ACC112 (cell line): ENCODE results near the gene TESMIN.

Experiments
- H2AFZ ChIP-seq: fragments of 200-600 bp; sonication (generic); one replicate; pipeline ENCODE4 v1.6.0; 2017; ENCODE audit warnings: antibody characterized with exemption, low read length; ENCODE audit not compliant: unreplicated experiment
- H3K27ac ChIP-seq: fragments of 200-600 bp; sonication (generic); 2 replicates; pipeline ENCODE4 v1.5.1; 2014; ENCODE audit warnings: low read depth, mild to moderate bottlenecking, antibody characterized with exemption, low read length, moderate library complexity
- H3K27me3 ChIP-seq: fragments of 200-600 bp; sonication (generic); 2 replicates; pipeline ENCODE4 v1.6.1; 2014; ENCODE audit warnings: mild to moderate bottlenecking, antibody characterized with exemption, low read length, moderate library complexity, mixed read lengths; ENCODE audit not compliant: insufficient read depth
- H3K36me3 ChIP-seq: fragments of 200-600 bp; sonication (generic); 2 replicates; pipeline ENCODE4 v1.6.1; 2016; ENCODE audit warnings: mild to moderate bottlenecking, antibody characterized with exemption, low read length, moderate library complexity, mixed read lengths; ENCODE audit not compliant: insufficient read depth
- H3K4me1 ChIP-seq: fragments of 200-600 bp; sonication (generic); one replicate; pipeline ENCODE4 v1.6.1; 2016; ENCODE audit warnings: low read length, mixed read lengths; ENCODE audit not compliant: insufficient read depth, unreplicated experiment, control insufficient read depth
- H3K4me3 ChIP-seq: fragments of 200-600 bp; sonication (generic); 2 replicates; pipeline ENCODE4 v1.5.1; 2014; ENCODE audit warnings: mild to moderate bottlenecking, low read depth, low read length
- H3K79me2 ChIP-seq: fragments of 200-600 bp; sonication (generic); one replicate; pipeline ENCODE4 v1.6.0; 2016; ENCODE audit warnings: low read length; ENCODE audit not compliant: control insufficient read depth, unreplicated experiment, insufficient read depth

Gene TESMIN

GRCh38 chr11:68667511-68668500 lies 83.5 kb downstream of the TESMIN start:
- H3K4me1 ChIP-seq, result no peaks in the 10 kb centered on the region
- H3K4me3 ChIP-seq, result no peak overlapping the region
- H3K79me2 ChIP-seq, result no peaks in the 10 kb centered on the region
- no peak overlapping the region for H2AFZ ChIP-seq
- H3K36me3 ChIP-seq, result no peaks in the 10 kb centered on the region
- H3K27ac ChIP-seq, result no peak overlapping the region
- H3K27me3 ChIP-seq, result peaks cover 33% of the 10 kb centered on the region

- Histone ChIP-seq H3K27me3 (peaks cover 42% of the 10 kb centered on the region), H3K4me1 (no peaks in the 10 kb centered on the region), H3K36me3 (no peaks in the 10 kb centered on the region), H3K27ac (no peak overlapping the region), H3K79me2 (no peaks in the 10 kb centered on the region), H3K4me3 (no peak overlapping the region), H2AFZ (no peak overlapping the region)
These were observed 84.5 kb downstream of the TESMIN start for GRCh38 chr11:68666849-68667248.

- Histone ChIP-seq H2AFZ (no peak overlapping the region), H3K27me3 (peaks cover 48% of the 10 kb centered on the region), H3K4me3 (no peak overlapping the region), H3K27ac (no peak overlapping the region), H3K79me2 (no peaks in the 10 kb centered on the region), H3K36me3 (no peaks in the 10 kb centered on the region), H3K4me1 (no peaks in the 10 kb centered on the region)
These were observed 85.9 kb downstream of the TESMIN start for GRCh38 chr11:68665436-68665835.

DNA sequence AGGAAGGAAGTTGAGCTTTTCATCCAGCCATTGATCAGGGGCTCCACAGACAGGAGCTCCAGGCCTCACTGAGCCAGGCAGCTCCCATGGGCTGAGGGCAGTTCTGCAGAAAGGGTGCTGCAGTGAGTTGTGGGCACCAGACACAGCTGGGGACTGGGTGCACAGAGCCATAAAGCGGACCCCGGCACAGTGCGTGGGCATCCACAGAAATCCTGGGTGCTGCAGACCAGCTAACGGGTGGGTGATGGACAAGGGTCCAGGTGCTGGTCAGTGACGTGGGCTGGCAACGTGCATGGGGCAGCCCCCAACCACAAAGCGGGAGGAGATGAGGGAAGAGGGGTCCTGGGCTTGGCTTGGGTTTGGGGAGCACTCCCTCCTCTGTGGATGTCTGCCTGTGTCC lies 86.4 kb downstream of the TESMIN start:
- no peak overlapping the region for H3K27ac ChIP-seq
- H3K4me1 ChIP-seq, result no peaks in the 10 kb centered on the region
- peaks cover 48% of the 10 kb centered on the region for H3K27me3 ChIP-seq
- no peaks in the 10 kb centered on the region for H3K79me2 ChIP-seq
- no peaks in the 10 kb centered on the region for H3K36me3 ChIP-seq
- H3K4me3 ChIP-seq, result no peak overlapping the region
- H2AFZ ChIP-seq, result no peak overlapping the region

- no peak overlapping the region for H2AFZ ChIP-seq
- no peak overlapping the region for H3K27ac ChIP-seq
- H3K4me3 ChIP-seq, result no peak overlapping the region
- peaks cover 48% of the 10 kb centered on the region for H3K27me3 ChIP-seq
- H3K79me2 ChIP-seq, result no peaks in the 10 kb centered on the region
- no peaks in the 10 kb centered on the region for H3K36me3 ChIP-seq
- peaks cover 6% of the 10 kb centered on the region for H3K4me1 ChIP-seq
These were observed 87.2 kb downstream of the TESMIN start for GRCh38 chr11:68664141-68664540.

- Histone ChIP-seq H3K79me2 (no peaks in the 10 kb centered on the region), H3K27me3 (peaks cover 48% of the 10 kb centered on the region), H3K4me1 (peaks cover 11% of the 10 kb centered on the region), H3K36me3 (no peaks in the 10 kb centered on the region), H3K4me3 (no peak overlapping the region), H3K27ac (no peak overlapping the region), H2AFZ (no peak overlapping the region)
These were observed 87.8 kb downstream of the TESMIN start for GRCh38 chr11:68663482-68664010.

DNA sequence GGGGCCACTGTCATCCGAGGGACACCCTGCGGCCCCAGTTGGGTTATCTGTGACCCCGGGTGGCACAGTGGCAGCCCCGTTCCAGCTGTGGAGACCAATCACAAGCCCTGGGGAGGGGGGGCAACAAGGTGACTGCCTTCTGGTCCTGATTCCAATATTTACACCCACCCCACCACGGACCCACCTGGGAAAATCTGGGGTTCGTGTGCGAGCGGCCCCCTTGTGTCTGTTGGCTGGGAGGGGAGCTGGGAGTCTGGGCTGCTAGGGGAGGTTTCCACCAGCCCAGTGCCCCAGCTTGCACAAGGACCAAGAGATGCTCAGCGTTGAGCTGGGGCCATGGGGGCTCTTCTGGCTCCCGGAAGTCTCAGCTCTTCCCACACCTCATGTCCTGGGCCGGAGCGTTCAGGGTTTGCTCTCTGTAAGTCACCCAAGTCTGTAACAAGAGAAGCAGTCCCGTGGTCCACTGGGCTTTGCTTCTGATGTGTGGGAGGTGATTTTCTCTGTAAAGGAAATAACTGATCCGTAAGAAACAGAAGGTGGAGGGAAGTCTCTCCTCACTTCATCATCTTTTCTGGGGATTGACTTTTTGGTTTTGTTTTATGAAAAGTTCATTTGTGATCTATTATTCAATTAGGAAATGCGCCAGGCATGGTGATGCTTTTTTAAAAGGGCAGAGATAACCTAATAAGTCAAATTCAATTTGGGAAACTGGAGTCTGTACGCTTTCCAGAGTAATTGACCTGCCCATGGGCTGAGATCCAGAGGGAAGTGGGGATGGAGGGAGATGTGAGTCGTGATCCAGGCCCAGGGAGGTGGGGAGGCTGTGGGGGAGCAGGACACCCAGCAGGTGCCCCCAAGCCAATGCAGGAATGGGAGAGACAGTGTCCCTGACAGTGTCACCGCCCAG lies 89.4 kb downstream of the TESMIN start:
- no peak overlapping the region for H3K4me3 ChIP-seq
- H3K79me2 ChIP-seq, result no peaks in the 10 kb centered on the region
- H3K27ac ChIP-seq, result no peak overlapping the region
- H2AFZ ChIP-seq, result no peak overlapping the region
- peaks cover 12% of the 10 kb centered on the region for H3K4me1 ChIP-seq
- no peaks in the 10 kb centered on the region for H3K36me3 ChIP-seq
- peaks cover 48% of the 10 kb centered on the region for H3K27me3 ChIP-seq

DNA sequence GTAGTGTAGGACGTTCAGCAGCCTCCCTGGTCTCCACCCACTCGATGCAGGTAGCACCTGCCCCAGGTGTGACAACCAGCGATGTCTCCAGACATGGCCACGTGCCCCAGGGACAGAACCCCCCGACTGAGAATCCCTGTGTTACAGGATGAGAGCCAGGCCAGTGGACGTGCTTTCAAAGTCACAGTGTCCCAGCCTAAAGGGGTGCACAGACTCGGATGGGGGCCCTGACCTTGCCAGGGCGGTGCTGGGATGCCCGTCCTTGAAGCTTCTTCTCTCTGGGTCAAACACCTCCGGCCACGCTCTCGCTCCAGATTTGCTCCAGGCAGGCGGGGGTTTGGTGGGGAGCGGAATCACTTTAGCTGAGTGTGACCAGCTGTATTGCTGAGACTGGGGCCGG lies 90.3 kb downstream of the TESMIN start:
- Histone ChIP-seq H3K36me3 (no peaks in the 10 kb centered on the region), H3K27ac (no peak overlapping the region), H2AFZ (no peak overlapping the region), H3K4me1 (peaks cover 12% of the 10 kb centered on the region), H3K27me3 (peaks cover 43% of the 10 kb centered on the region), H3K4me3 (no peak overlapping the region), H3K79me2 (no peaks in the 10 kb centered on the region)

- no peaks in the 10 kb centered on the region for H3K36me3 ChIP-seq
- peaks cover 47% of the 10 kb centered on the region for H3K27me3 ChIP-seq
- no peak overlapping the region for H2AFZ ChIP-seq
- H3K79me2 ChIP-seq, result no peaks in the 10 kb centered on the region
- H3K4me3 ChIP-seq, result no peak overlapping the region
- peaks cover 12% of the 10 kb centered on the region for H3K4me1 ChIP-seq
- H3K27ac ChIP-seq, result no peak overlapping the region
These were observed 91.1 kb downstream of the TESMIN start for GRCh38 chr11:68660066-68660810.
